ENCODE data around the gene HNRNPH3.

The HNRNPH3 gene

GRCh38 chr10:68332259-68333057 is 594 bp downstream of the HNRNPH3 start, which contains the start of gene PBLD:
Gene PBLD (minus strand): TSS chr10:68332928. CDS start chr10:68306844, 26,084 bp downstream.
- peak; percentile 89 for DNase-seq

- no peak for DNase-seq
Observed at GRCh38 chr10:68333058-68333395, 1.2 kb downstream of the HNRNPH3 start.

GRCh38 chr10:68333440-68334431 is 1.9 kb downstream of the HNRNPH3 start:
- peak; percentile 23 for DNase-seq

GRCh38 chr10:68334672-68335467 is 3.0 kb downstream of the HNRNPH3 start:
- DNase-seq: peak; percentile 19

GRCh38 chr10:68336754-68337351 is 5.0 kb downstream of the HNRNPH3 start:
- no peak for DNase-seq

- no peak for DNase-seq
Observed at GRCh38 chr10:68340358-68341080, 8.7 kb downstream of the HNRNPH3 start.

- DNase-seq: no peak
Observed at GRCh38 chr10:68342909-68343516, 11.1 kb downstream of the HNRNPH3 start.

- DNase-seq: no peak
Observed at GRCh38 chr10:68345621-68346020, 13.8 kb downstream of the HNRNPH3 start.

- peak; percentile 5 for DNase-seq
Observed at GRCh38 chr10:68346774-68347173, 14.9 kb downstream of the HNRNPH3 start.

GRCh38 chr10:68348265-68348741 is 16.4 kb downstream of the HNRNPH3 start:
- peak; percentile 60 for DNase-seq

GRCh38 chr10:68353537-68353936 is 21.7 kb downstream of the HNRNPH3 start:
- no peak for DNase-seq

- DNase-seq: no peak
Observed at GRCh38 chr10:68359189-68359588, 27.3 kb downstream of the HNRNPH3 start.

- DNase-seq: no peak
Observed at GRCh38 chr10:68362590-68362989, 30.7 kb downstream of the HNRNPH3 start.

GRCh38 chr10:68364101-68364886 is 32.4 kb downstream of the HNRNPH3 start:
- DNase-seq: no peak

GRCh38 chr10:68365611-68366010 is 33.7 kb downstream of the HNRNPH3 start:
- no peak for DNase-seq

GRCh38 chr10:68366600-68366999 is 34.7 kb downstream of the HNRNPH3 start:
- no peak for DNase-seq

GRCh38 chr10:68367121-68367520 is 35.3 kb downstream of the HNRNPH3 start:
- DNase-seq: no peak

- DNase-seq: no peak
Observed at GRCh38 chr10:68371604-68372003, 39.7 kb downstream of the HNRNPH3 start.

GRCh38 chr10:68385740-68386139 is 53.9 kb downstream of the HNRNPH3 start:
- DNase-seq: no peak

Data from NCI-H82 (cell line).